ENCODE measurements around the gene SPIRE1.

- TF ChIP-seq, protein P1, sequence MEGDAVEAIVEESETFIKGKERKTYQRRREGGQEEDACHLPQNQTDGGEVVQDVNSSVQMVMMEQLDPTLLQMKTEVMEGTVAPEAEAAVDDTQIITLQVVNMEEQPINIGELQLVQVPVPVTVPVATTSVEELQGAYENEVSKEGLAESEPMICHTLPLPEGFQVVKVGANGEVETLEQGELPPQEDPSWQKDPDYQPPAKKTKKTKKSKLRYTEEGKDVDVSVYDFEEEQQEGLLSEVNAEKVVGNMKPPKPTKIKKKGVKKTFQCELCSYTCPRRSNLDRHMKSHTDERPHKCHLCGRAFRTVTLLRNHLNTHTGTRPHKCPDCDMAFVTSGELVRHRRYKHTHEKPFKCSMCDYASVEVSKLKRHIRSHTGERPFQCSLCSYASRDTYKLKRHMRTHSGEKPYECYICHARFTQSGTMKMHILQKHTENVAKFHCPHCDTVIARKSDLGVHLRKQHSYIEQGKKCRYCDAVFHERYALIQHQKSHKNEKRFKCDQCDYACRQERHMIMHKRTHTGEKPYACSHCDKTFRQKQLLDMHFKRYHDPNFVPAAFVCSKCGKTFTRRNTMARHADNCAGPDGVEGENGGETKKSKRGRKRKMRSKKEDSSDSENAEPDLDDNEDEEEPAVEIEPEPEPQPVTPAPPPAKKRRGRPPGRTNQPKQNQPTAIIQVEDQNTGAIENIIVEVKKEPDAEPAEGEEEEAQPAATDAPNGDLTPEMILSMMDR (conservative IDR thresholded peaks at IDR 0.05) = no peak
- no peak for TF ChIP-seq EZH2 (IDR thresholded peaks at IDR 0.05; ENCODE audit: low read depth)
Measured at GRCh38 chr18:12595571-12596255, 62.2 kb downstream of the SPIRE1 start.

Measured in PC-9 (cell line).